Hepatocyte (in vitro differentiated cells): ENCODE measurements around the gene ANO6.

Experiments used
- CTCF ChIP-seq: fragments of 200-600 bp; sonication (generic); IDR thresholded peaks from 2 replicates; pipeline ENCODE4 v1.5.1; 2016; ENCODE audit warnings: antibody characterized with exemption, mild to moderate bottlenecking; ENCODE audit not compliant: poor library complexity
- EZH2 ChIP-seq: fragments of 200-600 bp; sonication (generic); IDR thresholded peaks from 2 replicates; pipeline ENCODE4 v1.6.1; 2016; ENCODE audit warnings: antibody characterized with exemption, mild to moderate bottlenecking, borderline replicate concordance
- EZH2phosphoT487 ChIP-seq: fragments of 200-600 bp; sonication (generic); IDR thresholded peaks from one replicate; pipeline ENCODE4 v1.6.1; 2018; ENCODE audit warnings: antibody characterized with exemption, mild to moderate bottlenecking, low read depth, moderate library complexity; ENCODE audit not compliant: unreplicated experiment, severe bottlenecking

GRCh38 chr12:45329238-45329637, 113.3 kb downstream of the ANO6 start:
- TF ChIP-seq CTCF (no peak), EZH2 (no peak), EZH2phosphoT487 (no peak)
